ENCODE measurements around the gene SSTR4. TPM values are rescaled to one million over a fixed set of nuclear protein-coding genes. Genes with fewer than 3 reads are reported as not detected.

SSTR4 gene
- total RNA-seq, 2 donors from 2014 or later = not detected

GRCh38 chr20:23080521-23080920 lies 45.4 kb downstream of the SSTR4 start:
- intact Hi-C loops (cut with DNase I) = no loop called here
- ATAC-seq (no peak), DNase-seq (no peak)

- intact Hi-C loops (cut with DNase I) = no loop called here
- no peak for DNase-seq
These were observed 46.2 kb downstream of the SSTR4 start for GRCh38 chr20:23081263-23081819.

GRCh38 chr20:23082846-23083552 lies 47.9 kb downstream of the SSTR4 start:
- intact Hi-C loops (cut with DNase I) = no loop called here
- DNase-seq = peak; percentile 81
- ATAC-seq = peak; percentile 18 to 21

More at GRCh38 chr20:23081263-23081819, 46.2 kb downstream of the SSTR4 start:
- no peak for ATAC-seq

- intact Hi-C loops (cut with DNase I) = no loop called here
- ATAC-seq (no peak), DNase-seq (no peak)
These were observed 48.6 kb downstream of the SSTR4 start for GRCh38 chr20:23083553-23084220.

- intact Hi-C loops (cut with DNase I) = no loop called here
These were observed 49.3 kb downstream of the SSTR4 start for GRCh38 chr20:23084282-23084844.

GRCh38 chr20:23084845-23085365 lies 49.8 kb downstream of the SSTR4 start:
- intact Hi-C loops (cut with DNase I) = loop anchor here in 1 of 2 donors (5.0 kb wide), 1 partner anchor 47 kb away; no protein-coding TSS in a partner anchor
- ATAC-seq = peak; percentile 14 to 32

More at GRCh38 chr20:23084282-23084844, 49.3 kb downstream of the SSTR4 start:
- ATAC-seq (no peak), DNase-seq (no peak)

GRCh38 chr20:23085436-23086055 lies 50.4 kb downstream of the SSTR4 start:
- no peak for DNase-seq
- intact Hi-C loops (cut with DNase I) = loop anchor here in 1 of 2 donors (5.0 kb wide), 1 partner anchor 47 kb away; no protein-coding TSS in a partner anchor
- peak in 1 of 2 donors; percentile 11 for ATAC-seq

More at GRCh38 chr20:23084845-23085365, 49.8 kb downstream of the SSTR4 start:
- peak; percentile 53 for DNase-seq

- intact Hi-C loops (cut with DNase I) = loop anchor here in 1 of 2 donors (5.0 kb wide), 1 partner anchor 46 kb away; no protein-coding TSS in a partner anchor
- ATAC-seq (peak; percentile 62 to 67), DNase-seq (peak; percentile 76)
These were observed 51.0 kb downstream of the SSTR4 start, which contains the start of gene CD93 for GRCh38 chr20:23086056-23086566. Gene CD93 (minus strand): TSS chr20:23086324. CDS start chr20:23086192, 132 bp downstream.

GRCh38 chr20:23086931-23087411 lies 51.9 kb downstream of the SSTR4 start:
- peak; percentile 84 for DNase-seq
- intact Hi-C loops (cut with DNase I) = loop anchor here in 1 of 2 donors (5.0 kb wide), 1 partner anchor 45 kb away; no protein-coding TSS in a partner anchor
- peak; percentile 28 to 45 for ATAC-seq

- peak in 1 of 2 donors; percentile 6 for ATAC-seq
- intact Hi-C loops (cut with DNase I) = loop anchor here in 1 of 2 donors (5.0 kb wide), 1 partner anchor 45 kb away; no protein-coding TSS in a partner anchor
- DNase-seq = no peak
These were observed 52.6 kb downstream of the SSTR4 start for GRCh38 chr20:23087587-23088251.

Other genes with a start within 250 kb of the SSTR4 start
- 10 to 100 TPM; 20.6 to 50.5 TPM for gene THBD, start 14.4 kb downstream of the SSTR4 start, total RNA-seq
- 100 to 1,000 TPM in 1 of 2 donors, 10 to 100 TPM in 1; 46.3 to 102 TPM for gene CD93, start 51.0 kb downstream of the SSTR4 start, total RNA-seq